Breast epithelium (tissue), 4 donors: ENCODE measurements around the gene SSRP1. TPM values are rescaled to one million over a fixed set of nuclear protein-coding genes. Genes with fewer than 3 reads are reported as not detected.
"Not testable (repeated sequence)": the region's sequence is repeated elsewhere in the genome, so short reads cannot be mapped to it uniquely, and the experiment has no call there.

ENCODE experiments used
- DNase-seq, 2 donors: peaks; one replicate each; pipeline ENCODE4 v3.0.0-alpha.2; 2019; ENCODE audit warnings: low spot score in 2 of 2
- H3K27ac ChIP-seq, 2 donors: fragments of 200-600 bp; sonication (generic) in 1 of 2; one replicate each; pipeline ENCODE4 v1.5.1; 2016 to 2019; ENCODE audit warnings: mild to moderate bottlenecking in 1 of 2
- H3K27me3 ChIP-seq, 2 donors: fragments of 200-600 bp; sonication (generic) in 1 of 2; one replicate each; pipeline versions ENCODE4 v1.5.1 to v1.6.0; 2017 to 2019; ENCODE audit warnings: control low read depth in 1 of 2, mild to moderate bottlenecking in 1 of 2
- H3K36me3 ChIP-seq: fragments of 200-600 bp; one replicate; pipeline ENCODE4 v1.5.1; 2019
- H3K4me1 ChIP-seq, 2 donors: fragments of 200-600 bp; sonication (generic); one replicate each; pipeline ENCODE4 v1.5.1; 2016 to 2019; ENCODE audit warnings: control low read depth in 1 of 2
- H3K4me3 ChIP-seq, 3 donors: fragments of 200-600 bp; sonication (generic); 1 replicate in 2 of 3; 2 replicates in 1 of 3; pipeline ENCODE4 v1.5.1; 2016 to 2019; ENCODE audit warnings: mild to moderate bottlenecking in 3 of 3, moderate library complexity in 2 of 3
- H3K9me3 ChIP-seq, 2 donors: fragments of 200-600 bp; sonication (generic) in 1 of 2; one replicate each; pipeline ENCODE4 v1.5.1; 2016 to 2019; ENCODE audit warnings: control low read depth in 1 of 2
- POLR2A ChIP-seq: fragments of 450-650 bp; IDR thresholded peaks from one replicate; pipeline ENCODE4 v1.6.1; 2016; ENCODE audit warnings: antibody characterized with exemption, mild to moderate bottlenecking, moderate library complexity
- POLR2AphosphoS5 ChIP-seq, 3 donors: sonication (generic); formaldehyde crosslinking; IDR thresholded peaks; one replicate each; pipeline ENCODE4 v1.6.1; 2017; ENCODE audit warnings: antibody characterized with exemption in 3 of 3
- intact Hi-C: fragments of 100-400 bp; cut with DNase I; formaldehyde crosslinking; loops from one replicate; pipeline ENCODE4 v1.15.1; 2023; ENCODE audit warnings: low total_unique reads
- total RNA-seq, 3 donors: library from RNA; depleted of rRNA; stranded (reverse); fragments of >200 nt; gene quantifications; one replicate each; pipeline ENCODE4 v1.1.0, GENCODE V29; 2016
- TF ChIP-seq, protein P1 (sequence below), 3 donors: fragments of 450-650 bp; IDR thresholded peaks; one replicate each; pipeline ENCODE4 v1.5.1; 2016 to 2017; ENCODE audit warnings: antibody characterized with exemption in 3 of 3, mild to moderate bottlenecking in 3 of 3, moderate library complexity in 3 of 3

Gene SSRP1
- total RNA-seq, 3 donors from 2014 or later = 60.0 to 83.9 (median 76.5) TPM

DNA sequence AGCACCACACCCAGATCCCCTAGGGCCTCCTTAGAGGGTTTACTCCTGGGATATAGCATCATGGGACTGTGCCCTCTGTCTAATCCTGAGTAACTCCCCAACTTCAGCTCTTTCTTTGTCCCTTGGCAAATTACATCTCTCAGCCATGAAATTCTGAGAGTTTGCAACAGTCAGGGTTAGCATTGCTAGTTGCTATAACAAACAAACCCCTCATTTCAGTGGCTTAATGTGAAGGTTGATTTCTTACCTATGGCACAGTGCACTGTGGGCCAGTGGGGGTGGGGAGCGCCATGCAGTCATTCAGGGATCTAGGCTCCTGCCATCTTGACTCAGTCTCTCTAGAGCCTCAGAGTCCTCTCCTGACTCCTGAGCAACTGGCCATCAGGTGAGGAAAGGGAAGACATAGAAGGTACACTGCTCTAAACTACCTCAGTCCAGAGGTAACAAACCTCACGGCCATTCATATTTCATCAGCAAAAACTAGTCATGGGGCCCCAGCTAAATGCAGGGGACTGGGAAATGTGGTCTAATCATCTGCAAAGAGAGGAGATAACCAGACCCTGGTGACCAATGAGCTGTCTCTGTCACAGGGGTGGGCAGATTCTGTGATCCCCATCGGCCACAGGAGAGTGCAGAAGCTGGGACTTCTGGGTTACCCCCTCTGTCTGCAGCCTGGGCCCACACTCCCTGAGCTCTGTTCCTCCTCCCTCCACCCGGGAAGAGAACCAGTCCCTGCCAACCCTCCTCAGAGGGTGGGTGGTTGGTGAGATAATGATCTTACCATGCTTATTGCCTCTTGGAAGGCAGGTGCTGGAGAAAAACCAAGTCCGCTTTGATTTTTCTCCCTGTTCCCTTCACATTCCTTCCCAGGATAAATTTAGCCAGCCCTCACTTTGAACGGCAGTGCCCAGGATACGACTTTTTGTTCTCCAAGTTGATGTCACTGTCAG is 27.7 kb upstream of the SSRP1 start:
- Histone ChIP-seq H3K4me3 (no peak overlapping the region), H3K27ac (no peak overlapping the region), H3K27me3 (no peaks in the 10 kb centered on the region), H3K4me1 (no peaks in the 10 kb centered on the region), H3K36me3 (no peaks in the 10 kb centered on the region), H3K9me3 (no peaks in the 10 kb centered on the region)
- DNase-seq = no peak
- intact Hi-C loops = no loop called here
- TF ChIP-seq, protein P1, sequence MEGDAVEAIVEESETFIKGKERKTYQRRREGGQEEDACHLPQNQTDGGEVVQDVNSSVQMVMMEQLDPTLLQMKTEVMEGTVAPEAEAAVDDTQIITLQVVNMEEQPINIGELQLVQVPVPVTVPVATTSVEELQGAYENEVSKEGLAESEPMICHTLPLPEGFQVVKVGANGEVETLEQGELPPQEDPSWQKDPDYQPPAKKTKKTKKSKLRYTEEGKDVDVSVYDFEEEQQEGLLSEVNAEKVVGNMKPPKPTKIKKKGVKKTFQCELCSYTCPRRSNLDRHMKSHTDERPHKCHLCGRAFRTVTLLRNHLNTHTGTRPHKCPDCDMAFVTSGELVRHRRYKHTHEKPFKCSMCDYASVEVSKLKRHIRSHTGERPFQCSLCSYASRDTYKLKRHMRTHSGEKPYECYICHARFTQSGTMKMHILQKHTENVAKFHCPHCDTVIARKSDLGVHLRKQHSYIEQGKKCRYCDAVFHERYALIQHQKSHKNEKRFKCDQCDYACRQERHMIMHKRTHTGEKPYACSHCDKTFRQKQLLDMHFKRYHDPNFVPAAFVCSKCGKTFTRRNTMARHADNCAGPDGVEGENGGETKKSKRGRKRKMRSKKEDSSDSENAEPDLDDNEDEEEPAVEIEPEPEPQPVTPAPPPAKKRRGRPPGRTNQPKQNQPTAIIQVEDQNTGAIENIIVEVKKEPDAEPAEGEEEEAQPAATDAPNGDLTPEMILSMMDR (IDR thresholded peaks at IDR 0.05) = no peak
- TF ChIP-seq POLR2A = no peak
- no peak for TF ChIP-seq POLR2AphosphoS5 (IDR thresholded peaks at IDR 0.05)

DNA sequence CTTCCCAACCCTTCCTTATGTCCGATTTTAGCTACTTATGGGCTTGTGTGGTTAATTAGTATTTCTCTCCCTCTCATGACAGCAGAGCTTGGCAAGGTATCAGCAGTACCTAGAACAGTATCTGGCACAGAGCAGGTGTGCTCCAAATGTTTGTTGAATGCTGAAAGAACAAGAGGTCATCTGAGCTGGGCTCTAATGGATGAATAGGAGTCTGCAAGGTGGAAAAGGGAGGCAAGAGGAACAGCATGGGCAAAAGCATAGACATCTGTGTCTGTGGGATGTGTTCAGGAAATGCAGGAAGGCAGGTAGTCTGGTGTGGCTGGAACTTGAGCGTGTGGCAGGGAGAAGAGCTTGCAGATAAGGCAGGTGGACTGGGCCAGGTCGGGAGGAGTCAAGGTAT is 26.2 kb upstream of the SSRP1 start:
- no peaks in the 10 kb centered on the region for H3K36me3 ChIP-seq
- H3K4me1 ChIP-seq = no peaks in the 10 kb centered on the region
- intact Hi-C loops = no loop called here
- no peaks in the 10 kb centered on the region for H3K9me3 ChIP-seq
- no peak for DNase-seq
- H3K4me3 ChIP-seq = no peak overlapping the region
- no peak overlapping the region for H3K27ac ChIP-seq
- TF ChIP-seq POLR2AphosphoS5 (IDR thresholded peaks at IDR 0.05) = no peak
- TF ChIP-seq POLR2A = no peak
- TF ChIP-seq, protein P1 (IDR thresholded peaks at IDR 0.05) = no peak
- no peaks in the 10 kb centered on the region for H3K27me3 ChIP-seq

DNA sequence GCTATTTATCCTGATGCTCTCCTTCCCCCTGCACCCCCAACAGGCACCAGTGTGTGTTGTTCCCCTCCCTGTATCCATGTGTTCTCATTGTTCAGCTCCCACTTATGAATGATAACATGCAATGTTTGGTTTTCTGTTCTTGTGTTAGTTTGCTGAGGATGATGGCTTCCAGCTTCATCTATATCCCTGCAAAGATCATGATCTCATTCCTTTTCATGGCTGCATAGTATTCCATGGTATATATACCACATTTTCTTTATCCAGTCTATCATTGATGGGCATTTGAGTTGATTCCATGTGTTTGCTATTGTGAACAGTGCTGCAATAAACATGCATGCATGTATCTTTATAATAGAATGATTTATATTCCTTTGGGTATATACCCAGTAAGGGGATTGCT is 25.7 kb upstream of the SSRP1 start:
- H3K36me3 ChIP-seq, H3K4me1 ChIP-seq, H3K4me3 ChIP-seq, H3K27me3 ChIP-seq, DNase-seq, H3K9me3 ChIP-seq, intact Hi-C loops, H3K27ac ChIP-seq: not testable (repeated sequence)

DNA sequence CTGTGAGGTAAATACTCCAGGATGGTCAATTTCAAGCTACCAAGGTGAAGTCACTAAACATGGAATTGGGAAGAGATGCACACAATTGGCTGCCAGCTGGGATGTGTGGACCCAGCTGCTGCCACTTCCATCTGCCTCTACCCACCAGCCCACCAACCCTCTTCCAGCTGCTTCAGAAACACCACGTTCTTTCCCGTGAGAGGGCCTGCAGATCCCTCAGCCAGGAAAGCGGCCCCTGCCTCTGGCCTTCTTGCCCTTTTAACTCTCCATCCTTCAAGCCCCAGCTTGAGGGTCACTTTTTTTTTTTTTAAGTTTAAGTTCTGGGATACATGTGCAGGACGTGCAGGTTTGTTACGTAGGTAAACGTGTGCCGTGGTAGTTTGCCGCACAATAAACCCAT is 25.3 kb upstream of the SSRP1 start:
- intact Hi-C loops = no loop called here
- H3K4me3 ChIP-seq = no peak overlapping the region
- TF ChIP-seq POLR2AphosphoS5 (IDR thresholded peaks at IDR 0.05) (no peak), POLR2A (no peak)
- TF ChIP-seq, protein P1 (IDR thresholded peaks at IDR 0.05) = no peak
- no peaks in the 10 kb centered on the region for H3K9me3 ChIP-seq
- no peaks in the 10 kb centered on the region for H3K36me3 ChIP-seq
- no peak overlapping the region for H3K27ac ChIP-seq
- no peak for DNase-seq
- H3K27me3 ChIP-seq = no peaks in the 10 kb centered on the region
- no peaks in the 10 kb centered on the region for H3K4me1 ChIP-seq

- no peaks in the 10 kb centered on the region for H3K36me3 ChIP-seq
- no peaks in the 10 kb centered on the region for H3K9me3 ChIP-seq
- no peak overlapping the region for H3K27ac ChIP-seq
- TF ChIP-seq POLR2AphosphoS5 (IDR thresholded peaks at IDR 0.05) (no peak), POLR2A (no peak)
- TF ChIP-seq, protein P1 (IDR thresholded peaks at IDR 0.05) = no peak
- intact Hi-C loops = no loop called here
- no peak overlapping the region for H3K4me3 ChIP-seq
- H3K27me3 ChIP-seq = no peaks in the 10 kb centered on the region
- no peaks in the 10 kb centered on the region for H3K4me1 ChIP-seq
- DNase-seq = no peak
These were observed 24.4 kb upstream of the SSRP1 start for GRCh38 chr11:57359896-57360690.
